Activated B cell treated with CpG ODN at 0.5 μM for 24 hours (primary cell): ENCODE results near the gene CCT5. TPM values are rescaled to one million over a fixed set of nuclear protein-coding genes. Genes with fewer than 3 reads are reported as not detected.

Experiments used
- ATAC-seq: fragments of 200-7000 bp; cut with Tn5 transposase; one replicate; pipeline ENCODE4 v1.10.0; 2021; ENCODE audit warnings: low read depth, mild to moderate bottlenecking, moderate library complexity
- CTCF ChIA-PET: fragments of 350-600 bp; sonication (Branson Sonifier 250); formaldehyde crosslinking; loops from one replicate; lab custom pipeline; 2021; ENCODE audit warnings: antibody characterized with exemption; lab: Charles Lee
- POLR2A ChIA-PET: fragments of 350-600 bp; sonication (Branson Sonifier 250); formaldehyde crosslinking; loops from one replicate; lab custom pipeline; 2021; ENCODE audit warnings: antibody characterized with exemption; lab: Charles Lee
- DNase-seq: peaks from one replicate; pipeline ENCODE4 v3.0.0; 2022
- H3K27ac Mint-ChIP-seq: one replicate; pipeline ENCODE4 v1.8.0; 2020; ENCODE audit warnings: mixed read lengths
- H3K27me3 Mint-ChIP-seq: one replicate; pipeline ENCODE4 v1.8.0; 2021; ENCODE audit warnings: mixed read lengths
- H3K36me3 Mint-ChIP-seq: one replicate; pipeline ENCODE4 v1.8.0; 2021; ENCODE audit warnings: low read depth, mixed read lengths
- H3K4me1 Mint-ChIP-seq: one replicate; pipeline ENCODE4 v1.8.0; 2021; ENCODE audit warnings: mixed read lengths
- H3K4me3 Mint-ChIP-seq: one replicate; pipeline ENCODE4 v1.8.0; 2020; ENCODE audit warnings: mild to moderate bottlenecking, mixed read lengths
- H3K9me3 Mint-ChIP-seq: one replicate; pipeline ENCODE4 v1.8.0; 2020; ENCODE audit warnings: mixed read lengths
- intact Hi-C: fragments of 100-400 bp; cut with micrococcal nuclease; formaldehyde crosslinking; loops from one replicate; pipeline ENCODE4 v1.15.1; 2024
- total RNA-seq: library from RNA; stranded (reverse); gene quantifications from 2 replicates; pipeline ENCODE4 v1.2.3, GENCODE V29; 2022
- TF ChIP-seq, protein P1 (sequence below): fragments of 200-600 bp; IDR thresholded peaks from one replicate; pipeline ENCODE4 v1.8.0; 2022; ENCODE audit warnings: antibody characterized with exemption, mild to moderate bottlenecking

CCT5 gene
- total RNA-seq, 1 donor from 2014 or later, result 203 TPM

GRCh38 chr5:10229306-10230048 lies 20.6 kb upstream of the CCT5 start:
- intact Hi-C loops, result no loop called here
- Mint-ChIP-seq H3K36me3 (peaks cover 30% of the 10 kb centered on the region), H3K9me3 (peaks cover 10% of the 10 kb centered on the region), H3K4me1 (no peaks in the 10 kb centered on the region), H3K27me3 (no peaks in the 10 kb centered on the region), H3K4me3 (no peak overlapping the region), H3K27ac (no peak overlapping the region)
- ChIA-PET POLR2A (no interaction called here), CTCF (no interaction called here)
- TF ChIP-seq, protein P1, sequence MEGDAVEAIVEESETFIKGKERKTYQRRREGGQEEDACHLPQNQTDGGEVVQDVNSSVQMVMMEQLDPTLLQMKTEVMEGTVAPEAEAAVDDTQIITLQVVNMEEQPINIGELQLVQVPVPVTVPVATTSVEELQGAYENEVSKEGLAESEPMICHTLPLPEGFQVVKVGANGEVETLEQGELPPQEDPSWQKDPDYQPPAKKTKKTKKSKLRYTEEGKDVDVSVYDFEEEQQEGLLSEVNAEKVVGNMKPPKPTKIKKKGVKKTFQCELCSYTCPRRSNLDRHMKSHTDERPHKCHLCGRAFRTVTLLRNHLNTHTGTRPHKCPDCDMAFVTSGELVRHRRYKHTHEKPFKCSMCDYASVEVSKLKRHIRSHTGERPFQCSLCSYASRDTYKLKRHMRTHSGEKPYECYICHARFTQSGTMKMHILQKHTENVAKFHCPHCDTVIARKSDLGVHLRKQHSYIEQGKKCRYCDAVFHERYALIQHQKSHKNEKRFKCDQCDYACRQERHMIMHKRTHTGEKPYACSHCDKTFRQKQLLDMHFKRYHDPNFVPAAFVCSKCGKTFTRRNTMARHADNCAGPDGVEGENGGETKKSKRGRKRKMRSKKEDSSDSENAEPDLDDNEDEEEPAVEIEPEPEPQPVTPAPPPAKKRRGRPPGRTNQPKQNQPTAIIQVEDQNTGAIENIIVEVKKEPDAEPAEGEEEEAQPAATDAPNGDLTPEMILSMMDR, result no peak
- ATAC-seq (no peak), DNase-seq (no peak)

DNA sequence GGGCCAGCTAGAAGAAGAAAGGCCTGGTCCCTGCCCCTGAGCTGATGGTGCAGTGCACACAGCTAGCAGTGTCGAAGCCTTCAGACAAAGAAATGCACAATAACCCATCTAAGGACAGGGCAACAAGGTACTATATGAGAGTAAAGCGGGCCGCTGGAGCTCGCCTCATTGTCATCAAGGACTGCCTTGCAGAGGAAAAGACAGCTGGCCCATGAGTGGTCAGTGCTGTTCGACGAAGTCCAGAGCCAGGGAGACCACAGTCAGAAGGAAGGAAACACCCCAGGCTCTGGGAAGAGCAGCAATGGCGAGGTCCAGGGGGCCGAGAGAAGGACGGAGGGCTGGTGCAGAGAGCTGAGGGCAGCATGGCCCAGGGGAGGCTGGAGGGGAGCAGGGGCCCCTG lies 17.7 kb upstream of the CCT5 start:
- DNase-seq (no peak), ATAC-seq (no peak)
- intact Hi-C loops, result no loop called here
- POLR2A ChIA-PET, result no interaction called here
- no peak overlapping the region for H3K4me3 Mint-ChIP-seq
- no peak overlapping the region for H3K27ac Mint-ChIP-seq
- H3K27me3 Mint-ChIP-seq, result no peaks in the 10 kb centered on the region
- H3K36me3 Mint-ChIP-seq, result peaks cover 39% of the 10 kb centered on the region
- no peaks in the 10 kb centered on the region for H3K4me1 Mint-ChIP-seq
- TF ChIP-seq, protein P1, result no peak
- no peaks in the 10 kb centered on the region for H3K9me3 Mint-ChIP-seq
- CTCF ChIA-PET, result no interaction called here

GRCh38 chr5:10233011-10233410 lies 17.1 kb upstream of the CCT5 start:
- no peak for ATAC-seq
- H3K4me1 Mint-ChIP-seq, result no peaks in the 10 kb centered on the region
- no peaks in the 10 kb centered on the region for H3K9me3 Mint-ChIP-seq
- CTCF ChIA-PET, result no interaction called here
- DNase-seq, result no peak
- intact Hi-C loops, result no loop called here
- no peaks in the 10 kb centered on the region for H3K27me3 Mint-ChIP-seq
- TF ChIP-seq, protein P1, result no peak
- POLR2A ChIA-PET, result no interaction called here
- H3K27ac Mint-ChIP-seq, result no peak overlapping the region
- peaks cover 44% of the 10 kb centered on the region for H3K36me3 Mint-ChIP-seq
- no peak overlapping the region for H3K4me3 Mint-ChIP-seq

GRCh38 chr5:10233505-10233904 lies 16.6 kb upstream of the CCT5 start:
- TF ChIP-seq, protein P1, result no peak
- Mint-ChIP-seq H3K27me3 (no peaks in the 10 kb centered on the region), H3K4me3 (no peak overlapping the region), H3K27ac (no peak overlapping the region), H3K9me3 (no peaks in the 10 kb centered on the region), H3K36me3 (peaks cover 47% of the 10 kb centered on the region), H3K4me1 (no peaks in the 10 kb centered on the region)
- CTCF ChIA-PET, result no interaction called here
- POLR2A ChIA-PET, result no interaction called here
- DNase-seq (no peak), ATAC-seq (no peak)
- intact Hi-C loops, result no loop called here

DNA sequence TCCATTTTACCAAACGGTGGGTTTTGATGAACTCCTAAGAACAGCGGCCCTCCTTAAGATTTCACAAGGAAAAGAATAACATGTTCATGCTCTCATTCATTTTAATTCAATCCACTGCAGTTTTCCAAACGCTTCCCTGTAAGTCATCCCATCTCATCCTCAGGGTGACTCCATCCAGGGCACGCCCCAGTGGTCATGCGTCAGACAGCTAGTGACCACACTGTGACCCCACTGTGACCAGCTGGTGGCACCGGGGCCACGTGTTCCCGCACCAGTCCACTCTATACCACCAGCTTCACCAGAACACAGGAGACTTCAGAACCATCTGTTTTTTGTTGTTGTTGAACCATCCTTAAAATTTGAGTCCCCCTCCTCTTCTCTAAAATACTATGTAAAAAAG lies 14.7 kb upstream of the CCT5 start:
- intact Hi-C loops, result no loop called here

More for the DNA sequence above, 14.7 kb upstream of the CCT5 start:
- ATAC-seq (no peak), DNase-seq (no peak)
- no peaks in the 10 kb centered on the region for H3K9me3 Mint-ChIP-seq
- no peak overlapping the region for H3K27ac Mint-ChIP-seq
- peaks cover 41% of the 10 kb centered on the region for H3K36me3 Mint-ChIP-seq
- no peaks in the 10 kb centered on the region for H3K4me1 Mint-ChIP-seq
- CTCF ChIA-PET, result no interaction called here
- no peak overlapping the region for H3K4me3 Mint-ChIP-seq
- no peaks in the 10 kb centered on the region for H3K27me3 Mint-ChIP-seq
- POLR2A ChIA-PET, result no interaction called here
- TF ChIP-seq, protein P1, result no peak
